Measurements from ENCODE around the gene CEMIP2. TPM values are rescaled to one million over a fixed set of nuclear protein-coding genes. Genes with fewer than 3 reads are reported as not detected.

The CEMIP2 gene
- total and polyA plus RNA-seq, 10 of the 15 experiments (the other 5 are each of a cell fraction or from before 2014, with no cell fraction given), result 0.50 to 19.2 (median 1.2) TPM

- TF ChIP-seq ATF7 (IDR thresholded peaks at IDR 0.05; ENCODE audit: low read depth), result no peak
- no peak for TF ChIP-seq RELA (IDR thresholded peaks at IDR 0.05; ENCODE audit: borderline replicate concordance, partially characterized antibody)
- peak; percentile 81 for TF ChIP-seq KLF5 (IDR thresholded peaks at IDR 0.05; ENCODE audit: partially characterized antibody)
- TF ChIP-seq, protein P1, sequence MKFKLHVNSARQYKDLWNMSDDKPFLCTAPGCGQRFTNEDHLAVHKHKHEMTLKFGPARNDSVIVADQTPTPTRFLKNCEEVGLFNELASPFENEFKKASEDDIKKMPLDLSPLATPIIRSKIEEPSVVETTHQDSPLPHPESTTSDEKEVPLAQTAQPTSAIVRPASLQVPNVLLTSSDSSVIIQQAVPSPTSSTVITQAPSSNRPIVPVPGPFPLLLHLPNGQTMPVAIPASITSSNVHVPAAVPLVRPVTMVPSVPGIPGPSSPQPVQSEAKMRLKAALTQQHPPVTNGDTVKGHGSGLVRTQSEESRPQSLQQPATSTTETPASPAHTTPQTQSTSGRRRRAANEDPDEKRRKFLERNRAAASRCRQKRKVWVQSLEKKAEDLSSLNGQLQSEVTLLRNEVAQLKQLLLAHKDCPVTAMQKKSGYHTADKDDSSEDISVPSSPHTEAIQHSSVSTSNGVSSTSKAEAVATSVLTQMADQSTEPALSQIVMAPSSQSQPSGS (IDR thresholded peaks at IDR 0.05; ENCODE audit: low read length), result no peak
- peak; percentile 72; the same call in 1 of the 2 replicates for TF ChIP-seq PAX5 (IDR thresholded peaks at IDR 0.05; ENCODE audit: borderline replicate concordance, low read depth, low read length)
- TF ChIP-seq MAX (IDR thresholded peaks at IDR 0.05; ENCODE audit: low read depth, low read length), result peak; percentile 58; the same call in 1 of the 2 replicates
- TF ChIP-seq EP300 (IDR thresholded peaks at IDR 0.05; ENCODE audit: borderline replicate concordance in 1 of 2, control insufficient read depth in 1 of 2, low read depth in 2 of 2, low read length in 2 of 2), result peak; percentile 79 to 95; a peak in 3 of 4 replicates
- peak; percentile 78 to 85 for TF ChIP-seq BHLHE40 (IDR thresholded peaks at IDR 0.05; ENCODE audit: borderline replicate concordance in 1 of 2, low read depth in 2 of 2, low read length in 1 of 2)
- no peak for TF ChIP-seq ZNF384 (IDR thresholded peaks at IDR 0.05; ENCODE audit: borderline replicate concordance, low read depth, low read length)
These were observed 14.8 kb upstream of the CEMIP2 start (continued) for GRCh38 chr9:71783120-71783523.

- TF ChIP-seq NR2F1 (conservative IDR thresholded peaks at IDR 0.05), result 0 out of 2 replicates have a peak, but pooled peaks have one; percentile 19
- TF ChIP-seq, protein P2, sequence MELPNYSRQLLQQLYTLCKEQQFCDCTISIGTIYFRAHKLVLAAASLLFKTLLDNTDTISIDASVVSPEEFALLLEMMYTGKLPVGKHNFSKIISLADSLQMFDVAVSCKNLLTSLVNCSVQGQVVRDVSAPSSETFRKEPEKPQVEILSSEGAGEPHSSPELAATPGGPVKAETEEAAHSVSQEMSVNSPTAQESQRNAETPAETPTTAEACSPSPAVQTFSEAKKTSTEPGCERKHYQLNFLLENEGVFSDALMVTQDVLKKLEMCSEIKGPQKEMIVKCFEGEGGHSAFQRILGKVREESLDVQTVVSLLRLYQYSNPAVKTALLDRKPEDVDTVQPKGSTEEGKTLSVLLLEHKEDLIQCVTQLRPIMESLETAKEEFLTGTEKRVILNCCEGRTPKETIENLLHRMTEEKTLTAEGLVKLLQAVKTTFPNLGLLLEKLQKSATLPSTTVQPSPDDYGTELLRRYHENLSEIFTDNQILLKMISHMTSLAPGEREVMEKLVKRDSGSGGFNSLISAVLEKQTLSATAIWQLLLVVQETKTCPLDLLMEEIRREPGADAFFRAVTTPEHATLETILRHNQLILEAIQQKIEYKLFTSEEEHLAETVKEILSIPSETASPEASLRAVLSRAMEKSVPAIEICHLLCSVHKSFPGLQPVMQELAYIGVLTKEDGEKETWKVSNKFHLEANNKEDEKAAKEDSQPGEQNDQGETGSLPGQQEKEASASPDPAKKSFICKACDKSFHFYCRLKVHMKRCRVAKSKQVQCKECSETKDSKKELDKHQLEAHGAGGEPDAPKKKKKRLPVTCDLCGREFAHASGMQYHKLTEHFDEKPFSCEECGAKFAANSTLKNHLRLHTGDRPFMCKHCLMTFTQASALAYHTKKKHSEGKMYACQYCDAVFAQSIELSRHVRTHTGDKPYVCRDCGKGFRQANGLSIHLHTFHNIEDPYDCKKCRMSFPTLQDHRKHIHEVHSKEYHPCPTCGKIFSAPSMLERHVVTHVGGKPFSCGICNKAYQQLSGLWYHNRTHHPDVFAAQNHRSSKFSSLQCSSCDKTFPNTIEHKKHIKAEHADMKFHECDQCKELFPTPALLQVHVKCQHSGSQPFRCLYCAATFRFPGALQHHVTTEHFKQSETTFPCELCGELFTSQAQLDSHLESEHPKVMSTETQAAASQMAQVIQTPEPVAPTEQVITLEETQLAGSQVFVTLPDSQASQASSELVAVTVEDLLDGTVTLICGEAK (IDR thresholded peaks at IDR 0.05; ENCODE audit: borderline replicate concordance), result no peak
- TF ChIP-seq POU2F2 (IDR thresholded peaks at IDR 0.05; ENCODE audit: borderline replicate concordance, low read depth, low read length), result 0 out of 3 replicates have a peak, but pooled peaks have one; percentile 8
- TF ChIP-seq ZNF384 (IDR thresholded peaks at IDR 0.05; ENCODE audit: borderline replicate concordance, low read depth, low read length), result 0 out of 2 replicates have a peak, but pooled peaks have one; percentile 16
- TF ChIP-seq SRF (IDR thresholded peaks at IDR 0.05; ENCODE audit: low read depth in 2 of 2, low read length in 2 of 2), result no peak
- peak in 1 of 2 experiments; percentile 47; a peak in 1 of 4 replicates for TF ChIP-seq EP300 (IDR thresholded peaks at IDR 0.05; ENCODE audit: borderline replicate concordance in 1 of 2, control insufficient read depth in 1 of 2, low read depth in 2 of 2, low read length in 2 of 2)
- TF ChIP-seq NRF1 (conservative IDR thresholded peaks at IDR 0.05; ENCODE audit: low read depth, low read length), result no peak
- no peak overlapping the region for H3K27ac ChIP-seq (ENCODE audit: control insufficient read depth, insufficient read depth)
- H3K27me3 ChIP-seq (replicated peaks in 1 of 2; ENCODE audit: control insufficient read depth in 2 of 2, insufficient read depth in 2 of 2, low read length in 1 of 2), result no peaks in the 10 kb centered on the region
- ATAC-seq (peak; percentile 67), DNase-seq (ENCODE audit: low read depth, low spot score) (no peak), FAIRE-seq (no peak)
- H3K4me3 ChIP-seq, result no peak overlapping the region
- in situ Hi-C loops (cut with MboI), result no loop called here
- ChIA-PET SMC1A (ENCODE audit: uncharacterized antibody, unreplicated experiment) (interaction anchor here (0.5 to 4.7 kb wide), 10 partner anchors 12 to 244 kb away, joined by 3 to 61 read pairs (median 4); no protein-coding TSS in a partner anchor), CTCF (interaction anchor here (0.9 to 4.3 kb wide), 5 partner anchors 13 to 243 kb away, joined by 7 to 16 read pairs (median 8); partner anchors contain the start of gene CEMIP2), RAD21 (ENCODE audit: unreplicated experiment) (interaction anchor here (0.7 to 2.8 kb wide), 8 partner anchors 12 to 244 kb away, joined by 3 to 13 read pairs (median 4); no protein-coding TSS in a partner anchor), POLR2A (no interaction called here)
- no peaks in the 10 kb centered on the region for H4K20me1 ChIP-seq (ENCODE audit: control insufficient read depth, insufficient read depth)
- H3K9ac ChIP-seq (ENCODE audit: control insufficient read depth, insufficient read depth, low read length), result no peak overlapping the region
- H2AFZ ChIP-seq (ENCODE audit: control insufficient read depth, low read depth, low read length), result no peak overlapping the region
- H3K4me1 ChIP-seq (ENCODE audit: control insufficient read depth, insufficient read depth, low read length), result peaks cover 23% of the 10 kb centered on the region
- intact Hi-C loops (cut with micrococcal nuclease; ENCODE audit: unreplicated experiment), result loop anchor here (2.0 to 5.0 kb wide), 2 partner anchors 13 to 36 kb away; no protein-coding TSS in a partner anchor
- BruUV-seq (replicated peaks), result no TSS peak
- H3K4me2 ChIP-seq (ENCODE audit: control insufficient read depth, insufficient read depth), result peak overlapping the region; percentile 3; the same call in 1 of the 2 replicates
- no peaks in the 10 kb centered on the region for H3K9me3 ChIP-seq (replicated peaks; ENCODE audit: control insufficient read depth, insufficient read depth, low read length)
- no peaks in the 10 kb centered on the region for H3K79me2 ChIP-seq (ENCODE audit: control insufficient read depth, insufficient read depth, low read length)
- H3K36me3 ChIP-seq (ENCODE audit: control insufficient read depth in 2 of 2, insufficient read depth in 2 of 2, low read length in 1 of 2), result no peaks in the 10 kb centered on the region
These were observed 13.1 kb upstream of the CEMIP2 start for GRCh38 chr9:71781391-71781790.

All from GM12878 (cell line).